Measurements from ENCODE around the gene SEPTIN2.
"Not testable (repeated sequence)": the region's sequence is repeated elsewhere in the genome, so short reads cannot be mapped to it uniquely, and the experiment has no call there.

SEPTIN2 gene

DNA sequence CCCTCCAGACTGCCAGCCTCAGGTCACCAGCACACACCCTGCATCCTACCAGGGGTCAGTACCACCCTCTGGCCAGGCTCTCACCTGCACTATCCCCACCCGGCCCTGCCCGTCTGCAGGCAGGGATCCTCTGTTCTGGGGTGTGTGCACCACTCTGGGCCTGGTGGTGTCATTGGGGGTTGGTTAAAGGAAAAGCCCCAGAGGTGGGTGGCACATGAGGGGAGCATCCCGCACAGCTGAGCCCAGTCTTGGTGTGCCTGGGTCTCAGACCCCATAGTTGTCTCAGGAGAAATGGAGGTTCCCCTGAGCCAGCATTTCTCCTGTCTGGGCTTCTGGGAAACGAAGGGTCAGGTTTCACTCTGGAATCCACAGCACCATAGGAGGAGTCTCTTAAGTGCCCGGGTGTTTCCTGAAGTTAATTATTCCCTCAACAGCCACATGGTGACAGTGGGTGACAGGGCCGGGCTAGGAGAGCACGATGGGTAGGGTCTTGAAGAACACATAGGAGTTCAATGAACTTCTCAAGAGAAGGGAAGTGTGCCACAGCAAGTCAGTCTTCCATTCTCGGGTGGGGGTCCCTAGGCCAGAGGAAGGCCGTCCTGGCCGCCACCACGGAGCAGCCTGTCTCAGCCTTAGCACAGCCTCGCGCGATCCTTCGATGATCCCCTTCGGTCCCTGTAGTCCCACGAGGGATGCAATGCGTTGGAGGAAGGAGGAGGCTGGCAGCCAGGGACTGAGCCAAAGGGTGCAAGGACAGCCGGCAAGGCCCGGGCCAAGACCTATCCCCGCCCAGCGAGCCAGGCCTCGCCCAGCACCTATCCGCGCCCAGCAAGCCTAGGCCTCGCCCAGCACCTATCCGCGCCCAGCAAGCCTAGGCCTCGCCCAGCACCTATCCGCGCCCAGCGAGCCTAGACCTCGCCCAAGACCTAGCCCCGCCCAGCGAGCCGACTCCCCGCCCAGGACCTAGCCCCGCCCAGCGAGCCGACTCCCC lies 39.2 kb downstream of the SEPTIN2 start:
- peak; percentile 62 for DNase-seq

DNA sequence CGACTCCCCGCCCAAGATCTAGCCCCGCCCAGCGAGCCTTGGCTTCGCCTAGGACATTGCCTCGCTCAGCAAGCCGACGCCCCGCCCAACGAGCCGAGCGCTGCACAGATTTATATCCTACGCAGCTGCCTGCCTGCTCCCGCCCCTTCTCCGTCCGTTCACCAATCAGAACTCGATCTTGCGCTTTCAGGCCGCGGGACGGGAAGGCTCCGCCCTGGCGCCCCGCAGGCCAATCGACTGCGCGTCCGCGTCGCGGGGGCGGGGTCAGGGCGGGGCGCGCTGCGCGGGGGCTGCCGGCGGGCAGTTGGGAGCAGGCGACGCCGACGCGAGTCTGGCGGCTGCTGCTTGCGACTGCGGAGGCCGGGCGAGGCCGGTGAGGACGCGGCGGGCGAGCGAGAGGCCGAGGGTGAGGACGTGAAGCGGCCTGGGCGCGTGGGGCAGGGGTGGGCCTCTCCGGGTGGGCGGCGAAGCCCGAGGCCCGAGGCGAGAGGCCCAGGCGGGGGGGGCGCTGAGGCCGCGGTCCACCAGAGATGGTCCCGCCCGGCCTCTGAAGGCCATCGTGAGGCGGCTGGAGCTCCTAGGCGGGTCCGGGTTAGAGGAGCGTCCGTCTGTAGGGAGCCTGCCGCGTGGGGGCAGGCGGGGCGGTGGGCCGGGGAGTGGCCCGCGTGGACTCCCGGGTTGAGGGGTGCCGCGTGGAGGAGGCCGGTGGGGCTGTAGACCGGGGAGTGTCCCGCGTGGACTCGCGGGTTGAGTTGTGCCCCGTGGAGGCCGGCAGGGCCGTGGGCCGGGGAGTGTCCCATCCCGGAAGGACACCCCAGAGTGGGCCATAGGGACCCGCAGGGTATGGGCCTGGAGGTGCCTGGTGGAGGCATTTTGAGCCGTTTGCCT lies 40.5 kb downstream of the SEPTIN2 start, which contains the start of gene FARP2:
FARP2 (plus strand) TSS at position 303 of the 888 bp plus-strand sequence. CDS start 16,823 bp downstream, outside the sequence.
- DNase-seq: peak; percentile 93

DNA sequence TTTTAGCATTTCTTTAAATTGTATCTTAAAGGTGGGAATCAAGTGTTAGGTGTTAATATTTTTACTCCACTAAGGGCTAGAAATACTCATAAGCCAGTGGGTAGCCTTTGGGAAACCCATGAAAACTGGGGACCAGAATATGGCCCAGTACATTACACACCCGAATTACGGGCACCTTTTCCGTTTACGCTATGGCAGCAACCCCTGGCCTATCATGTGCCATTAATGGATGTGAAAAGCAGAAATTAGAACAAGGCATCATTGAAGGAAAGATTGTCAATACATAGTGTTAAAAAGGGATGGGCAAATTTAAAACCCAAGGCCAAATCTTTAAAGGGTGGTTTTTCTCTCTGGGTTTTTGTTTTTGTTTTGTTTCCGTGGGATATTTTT lies 41.1 kb downstream of the SEPTIN2 start:
- no peak for DNase-seq

DNA sequence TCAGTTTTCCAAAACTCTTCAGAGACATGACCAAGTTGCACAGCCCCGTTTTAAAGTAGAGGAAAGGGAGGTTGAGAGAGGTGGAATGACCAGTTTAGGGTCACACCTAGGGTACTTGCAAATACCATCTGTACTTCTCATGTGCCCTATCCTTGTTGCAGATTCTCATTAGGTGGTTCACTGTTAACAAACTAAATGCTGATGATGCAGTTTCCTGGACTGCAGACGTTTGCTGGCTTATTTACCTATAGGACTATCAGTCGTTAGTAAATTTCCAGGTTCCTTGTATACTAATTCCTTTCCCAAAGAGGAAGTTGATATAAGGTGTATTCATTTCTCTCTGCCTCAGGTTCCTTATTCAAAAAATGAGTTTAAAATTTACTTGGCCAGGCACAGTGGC lies 41.8 kb downstream of the SEPTIN2 start:
- no peak for DNase-seq

DNA sequence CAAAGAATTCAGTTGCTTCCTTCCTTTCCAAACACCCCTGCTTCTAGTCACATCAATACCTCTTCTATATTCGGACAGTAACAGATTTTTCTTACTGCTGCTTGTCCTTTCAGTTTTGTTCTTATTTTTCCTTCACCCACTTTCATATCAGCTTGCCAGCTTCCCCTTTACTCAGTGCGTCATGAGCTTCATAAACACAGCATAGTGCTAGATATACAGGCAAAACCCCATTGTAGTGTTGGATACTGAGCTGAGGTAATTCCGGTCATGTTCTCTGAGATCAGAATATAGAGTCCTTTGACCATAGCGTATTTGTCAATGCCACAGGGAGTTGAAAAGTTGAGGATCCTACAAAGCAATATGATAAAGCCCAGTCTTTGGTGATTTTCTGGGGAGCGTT lies 42.7 kb downstream of the SEPTIN2 start:
- DNase-seq: no peak

DNA sequence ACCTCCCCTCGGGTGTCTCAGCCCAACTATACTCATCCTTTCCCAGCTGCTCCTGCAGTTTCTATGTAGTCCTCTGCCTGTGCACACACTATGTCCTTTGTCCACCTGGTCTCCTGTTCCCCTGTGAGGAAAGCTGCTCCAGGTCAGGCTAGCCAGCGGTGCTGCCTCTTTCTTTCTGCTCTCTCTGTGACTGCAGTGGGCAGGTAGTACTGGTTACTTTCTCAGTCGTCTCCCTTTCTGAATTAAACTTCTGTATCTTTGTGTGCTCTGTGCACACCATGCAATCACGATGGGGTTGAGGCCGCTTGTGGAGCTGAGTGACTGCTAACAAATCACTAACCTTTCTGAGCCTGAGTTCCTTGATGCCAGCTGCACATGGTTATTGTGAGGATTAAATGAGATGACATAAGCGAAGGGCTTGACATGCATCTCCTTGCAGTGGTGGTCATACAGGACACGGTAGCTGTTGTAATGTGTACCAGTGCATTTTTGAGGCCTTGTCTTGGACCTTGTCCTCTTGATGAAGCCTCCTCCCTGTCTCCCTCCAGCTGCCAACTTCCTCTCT lies 43.8 kb downstream of the SEPTIN2 start:
- DNase-seq: no peak

DNA sequence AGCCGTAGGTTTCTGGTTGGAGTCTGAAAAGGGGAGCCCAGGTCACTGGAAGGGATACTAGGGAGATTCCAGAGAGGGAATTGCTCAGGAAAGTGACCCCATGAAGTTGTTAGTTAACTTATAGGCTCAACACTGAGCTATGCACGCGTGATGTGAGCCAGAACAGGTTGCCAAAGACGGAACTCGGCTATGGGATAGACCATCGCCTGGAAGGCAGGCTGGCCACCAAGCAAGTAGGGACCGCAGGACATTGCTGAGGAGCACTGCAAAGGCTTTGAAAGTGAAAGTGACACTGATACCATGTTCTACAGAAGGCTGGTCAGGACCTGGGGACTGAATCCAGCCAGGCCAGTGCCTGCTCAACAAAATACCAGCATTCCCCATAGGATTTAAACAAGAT lies 47.7 kb downstream of the SEPTIN2 start:
- DNase-seq: no peak

DNA sequence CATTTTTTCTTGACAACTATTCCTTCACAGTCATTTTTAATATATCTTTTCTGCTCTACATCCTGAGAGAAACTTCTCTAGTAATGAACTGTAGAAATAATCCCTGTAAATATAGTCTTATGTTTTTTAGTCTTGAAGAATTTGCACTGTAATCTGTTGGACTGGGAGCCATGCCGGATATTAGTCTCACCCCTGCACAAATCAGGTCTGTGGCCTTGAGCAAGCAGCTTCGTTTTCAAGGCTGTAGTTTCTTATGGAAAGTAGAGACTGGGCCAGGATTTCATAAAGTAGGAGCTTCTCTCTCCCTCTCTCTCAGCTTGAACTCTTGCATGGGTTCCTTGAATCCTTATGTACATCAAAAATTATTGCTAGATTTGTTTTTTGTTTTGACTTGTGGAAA lies 49.1 kb downstream of the SEPTIN2 start:
- no peak for DNase-seq

DNA sequence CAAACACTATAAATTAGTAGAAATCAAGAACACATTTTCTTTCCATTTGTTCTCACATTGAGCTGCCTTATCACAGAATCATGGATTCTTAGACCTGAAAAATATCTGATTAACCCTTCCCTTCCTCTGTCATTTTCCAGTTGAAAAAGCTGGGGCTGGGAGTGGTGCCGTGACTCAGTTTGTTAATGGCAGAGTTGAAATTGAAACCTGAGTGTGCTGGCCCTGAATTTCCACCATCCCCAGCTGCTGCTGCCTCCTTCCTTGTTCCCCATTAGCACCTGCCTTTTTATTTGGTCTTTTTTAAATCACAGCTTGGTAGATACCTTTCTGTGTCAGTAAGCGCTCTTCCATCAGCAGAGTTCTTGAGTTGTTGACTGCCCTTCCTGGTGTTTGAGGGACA lies 51.0 kb downstream of the SEPTIN2 start:
- no peak for DNase-seq

DNA sequence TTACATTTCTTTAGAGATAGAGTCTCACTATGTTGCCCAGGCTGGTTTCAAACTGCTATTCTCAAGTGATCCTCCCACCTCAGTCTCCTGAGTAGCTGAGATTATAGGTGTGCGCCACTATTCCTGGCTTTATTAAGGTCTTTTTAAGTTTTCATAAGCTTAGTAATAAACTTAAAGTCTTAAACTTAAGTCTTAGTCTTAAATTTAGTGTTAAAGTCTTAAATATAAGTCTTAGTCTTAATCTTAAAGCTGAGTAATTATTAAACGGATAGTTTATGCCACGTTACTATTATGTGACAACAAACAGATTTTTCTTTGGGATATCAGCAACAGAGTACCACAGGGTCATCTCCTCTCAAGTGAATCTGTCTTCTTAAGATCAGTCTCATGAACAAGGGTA lies 52.9 kb downstream of the SEPTIN2 start:
- DNase-seq: no peak

DNA sequence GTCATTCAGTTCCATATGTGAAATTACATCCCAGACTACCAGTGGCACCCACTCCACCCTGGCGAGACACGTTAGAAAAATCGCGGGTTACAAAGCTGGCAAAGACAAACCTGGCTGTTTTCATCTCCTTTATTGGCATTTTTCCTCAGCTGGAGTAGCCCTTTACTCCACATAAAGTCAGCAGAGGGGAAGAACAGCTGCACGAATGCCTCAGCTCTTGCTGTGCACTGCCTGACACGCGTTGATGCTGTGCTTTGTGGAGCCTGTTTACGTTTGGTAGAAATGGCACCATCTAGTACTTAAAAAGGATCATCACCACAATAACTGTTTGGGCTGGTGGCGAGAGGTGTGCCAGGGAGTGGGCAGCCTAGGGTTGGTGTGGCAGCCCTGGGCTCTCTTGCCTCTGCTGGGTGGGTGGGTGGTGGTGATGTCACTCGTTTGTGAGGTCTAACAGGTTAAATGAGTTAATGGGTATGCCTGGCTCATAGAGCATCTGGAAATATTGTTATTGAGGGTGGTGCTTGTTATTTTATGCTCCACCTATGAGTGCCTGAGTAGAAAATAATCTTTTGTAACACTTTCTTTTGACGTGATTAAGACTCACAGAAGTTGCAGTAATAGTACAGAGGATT lies 56.8 kb downstream of the SEPTIN2 start:
- DNase-seq: no peak

DNA sequence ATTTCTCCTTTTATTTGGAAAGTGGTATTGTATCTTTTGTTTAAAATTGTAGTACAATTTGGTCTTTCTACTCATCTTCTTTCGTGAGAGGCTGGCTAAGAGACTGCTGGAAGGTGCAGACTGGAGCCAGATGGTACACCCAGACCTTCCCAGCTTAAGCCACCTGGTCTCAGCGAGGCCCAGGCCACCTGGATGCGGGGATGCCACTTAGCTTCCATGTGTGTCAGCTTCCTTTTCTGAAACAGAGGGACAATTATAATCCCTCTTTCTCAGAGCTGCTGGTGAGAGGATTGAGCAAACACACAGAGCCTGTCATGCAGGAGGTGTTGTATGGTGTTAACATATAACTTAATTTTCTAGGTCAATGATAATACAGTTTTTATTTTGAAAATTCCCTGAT lies 57.7 kb downstream of the SEPTIN2 start:
- no peak for DNase-seq

DNA sequence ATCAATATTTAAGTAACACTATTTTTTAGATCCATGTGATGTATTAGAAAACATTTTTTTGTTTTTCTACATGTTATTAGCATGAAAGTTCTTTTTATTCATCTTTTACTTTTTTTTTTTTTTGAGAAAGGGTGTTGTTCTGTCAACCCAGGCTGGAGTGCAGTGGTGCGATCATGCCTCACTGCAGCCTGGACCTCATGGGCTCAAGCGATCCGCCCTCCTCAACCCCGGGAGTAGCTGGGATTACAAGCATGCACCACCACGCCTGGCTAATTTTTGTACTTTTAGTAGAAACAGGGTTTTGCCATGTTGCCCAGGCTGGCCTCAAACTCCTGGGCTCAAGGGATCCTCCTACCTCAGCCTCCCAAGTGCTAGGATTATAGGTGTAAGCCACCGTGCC lies 58.2 kb downstream of the SEPTIN2 start:
- not testable (repeated sequence) for DNase-seq

DNA sequence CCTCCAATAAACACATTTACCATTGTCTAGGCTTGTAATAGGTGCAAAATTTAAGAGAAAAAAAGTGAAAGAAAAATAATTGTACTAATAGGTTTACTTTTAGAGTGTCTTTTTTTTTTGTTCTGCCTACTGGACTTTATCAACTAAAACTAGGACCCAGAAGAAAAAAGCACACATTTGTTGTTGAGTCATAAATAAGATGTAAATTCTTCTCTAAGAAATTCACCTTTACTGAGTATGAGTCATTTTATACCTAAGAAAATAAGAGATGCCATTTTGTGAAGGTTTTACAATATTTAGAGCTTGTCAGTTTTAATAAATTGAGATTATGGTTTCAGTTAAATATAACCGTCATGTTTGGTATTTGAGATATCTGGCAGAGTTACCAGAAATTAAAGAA lies 59.6 kb downstream of the SEPTIN2 start:
- DNase-seq: no peak

DNA sequence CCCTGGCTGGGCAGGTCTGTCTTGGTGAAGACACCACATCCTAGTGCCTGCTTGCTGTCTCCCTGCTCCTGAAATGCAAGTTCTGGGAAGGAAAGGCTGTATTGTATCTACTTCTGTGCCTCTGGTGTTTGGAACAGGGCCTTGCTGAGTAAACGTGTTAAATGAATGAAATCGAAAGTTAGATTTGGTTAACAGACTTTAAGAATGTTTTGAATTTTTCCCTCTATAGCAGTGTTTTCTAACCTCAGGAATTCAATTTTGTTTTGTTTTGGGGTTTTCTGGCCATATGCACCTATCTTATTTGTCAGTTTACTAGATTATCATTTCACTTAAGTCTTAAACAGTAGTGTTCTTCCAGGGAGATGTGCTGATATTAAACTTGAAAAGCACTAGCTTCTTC lies 61.1 kb downstream of the SEPTIN2 start:
- DNase-seq: no peak

DNA sequence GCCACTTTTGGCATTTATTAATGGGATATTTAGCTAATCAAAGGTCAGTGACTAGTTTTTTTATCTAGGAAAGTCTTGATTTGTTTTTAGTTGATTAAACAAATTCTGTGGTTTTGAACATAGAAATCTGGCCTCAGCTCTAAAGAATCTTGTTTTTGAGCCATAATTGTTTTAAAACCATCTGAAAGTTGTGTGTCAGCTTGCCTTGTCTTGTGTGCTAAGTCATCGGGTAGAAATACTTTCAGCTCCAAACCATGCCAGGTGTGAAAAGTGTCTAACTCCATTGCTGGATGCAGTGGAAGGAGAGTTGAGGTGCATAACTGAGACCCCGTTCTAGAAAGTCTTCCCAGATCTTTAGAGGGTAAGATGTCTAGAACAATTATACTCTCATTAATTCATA lies 63.1 kb downstream of the SEPTIN2 start:
- no peak for DNase-seq

DNA sequence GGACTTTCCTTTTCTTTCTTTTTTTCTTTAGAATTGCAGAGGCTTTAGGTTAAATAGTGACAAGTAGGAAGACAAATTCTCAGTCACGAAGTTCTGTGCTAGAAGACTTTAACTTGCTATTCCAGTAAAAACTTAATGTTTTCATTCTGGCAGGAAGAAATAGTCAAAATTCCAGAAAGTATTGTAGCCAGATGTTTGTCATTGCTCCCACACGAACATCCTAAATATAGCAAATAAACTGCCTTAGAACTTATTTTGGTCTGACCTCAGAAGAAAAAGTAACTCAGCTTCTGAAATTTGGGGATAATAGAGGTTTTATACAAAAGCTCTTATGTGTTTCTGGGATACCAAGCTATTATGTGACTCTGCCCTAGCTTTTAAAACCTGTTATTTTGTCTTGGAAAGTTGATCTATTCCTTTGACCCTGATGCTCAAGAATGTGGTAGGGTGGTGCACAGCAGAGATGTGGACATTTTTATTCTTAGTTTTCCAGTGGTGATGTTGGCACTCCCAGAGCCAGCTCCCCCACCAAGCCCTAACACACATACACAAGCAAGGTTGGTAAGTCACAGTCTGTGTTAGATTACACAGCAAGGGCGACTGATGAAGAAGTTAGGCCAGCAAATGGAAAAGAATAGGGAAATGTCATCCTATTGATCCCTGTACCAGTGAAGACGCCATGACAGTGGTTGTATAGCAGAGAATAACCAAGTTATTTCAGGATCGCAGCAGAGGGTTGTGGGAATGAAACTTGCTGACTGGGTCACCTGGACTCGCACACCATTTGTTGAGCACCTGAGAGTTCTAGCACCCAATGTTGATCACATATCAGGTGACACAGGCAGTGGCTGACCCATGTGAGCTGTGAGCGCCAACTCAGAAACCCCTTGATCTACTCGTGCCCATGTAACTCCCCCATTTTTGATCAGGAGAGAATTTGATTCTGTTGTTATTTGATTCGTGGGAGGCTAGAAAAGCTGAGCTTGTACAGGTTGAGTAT lies 64.1 kb downstream of the SEPTIN2 start:
- no peak for DNase-seq

DNA sequence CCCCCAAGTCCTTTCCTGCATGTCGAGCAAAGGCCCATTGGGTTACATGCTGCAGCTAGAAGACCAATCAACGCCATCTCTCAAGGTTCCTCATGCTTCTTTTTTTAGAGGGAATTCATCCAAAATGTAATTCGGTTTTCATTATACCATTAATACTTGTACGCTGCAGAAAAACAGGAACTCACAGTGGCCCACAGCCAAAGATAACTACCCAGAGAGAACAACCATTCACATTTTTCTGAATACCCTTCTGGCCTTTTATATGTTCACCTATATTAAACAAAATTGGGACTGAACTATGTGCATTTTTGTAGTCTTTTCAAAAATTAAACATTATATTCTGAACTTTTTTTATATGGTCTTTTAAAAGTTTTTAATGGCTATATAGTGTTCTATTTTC lies 66.1 kb downstream of the SEPTIN2 start:
- no peak for DNase-seq

DNA sequence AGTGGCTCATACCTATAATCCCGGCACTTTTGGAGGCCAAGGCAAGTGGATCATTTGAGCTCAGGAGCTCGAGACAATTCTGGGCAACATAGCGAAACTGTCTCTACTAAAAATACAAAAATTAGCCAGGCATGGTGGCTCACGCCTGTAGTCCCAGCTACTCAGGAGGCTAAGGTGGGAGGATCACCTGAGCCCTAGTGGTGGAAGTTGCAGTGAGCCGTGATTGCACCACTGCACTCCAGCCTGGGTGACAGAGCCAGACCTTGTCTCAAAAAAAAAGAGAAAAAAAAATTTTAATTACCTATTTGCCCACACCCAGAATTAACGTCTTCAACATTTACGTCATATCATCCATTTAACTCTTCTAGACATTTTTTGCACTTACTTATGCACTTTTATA lies 69.7 kb downstream of the SEPTIN2 start:
- DNase-seq: not testable (repeated sequence)

DNA sequence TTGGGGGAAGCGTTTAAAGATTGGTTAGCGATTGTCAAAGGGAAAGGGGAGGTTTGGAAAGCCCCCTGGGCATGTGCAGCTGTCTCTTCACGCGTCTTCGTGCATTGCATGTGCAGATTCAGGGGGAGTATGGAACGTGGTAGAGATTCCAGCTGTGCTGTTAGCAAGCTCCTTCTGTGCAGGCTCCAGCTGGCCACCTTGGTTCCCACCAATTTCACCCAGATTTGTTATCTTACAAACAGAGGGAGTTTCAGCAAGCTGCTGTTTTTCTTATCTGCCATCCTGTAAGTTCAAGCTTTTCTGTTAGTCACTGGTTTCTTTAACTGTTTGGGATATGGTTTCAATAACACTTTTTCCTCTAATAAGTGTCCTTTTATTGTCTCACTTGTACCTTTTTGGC lies 70.8 kb downstream of the SEPTIN2 start:
- peak; percentile 31 for DNase-seq

DNA sequence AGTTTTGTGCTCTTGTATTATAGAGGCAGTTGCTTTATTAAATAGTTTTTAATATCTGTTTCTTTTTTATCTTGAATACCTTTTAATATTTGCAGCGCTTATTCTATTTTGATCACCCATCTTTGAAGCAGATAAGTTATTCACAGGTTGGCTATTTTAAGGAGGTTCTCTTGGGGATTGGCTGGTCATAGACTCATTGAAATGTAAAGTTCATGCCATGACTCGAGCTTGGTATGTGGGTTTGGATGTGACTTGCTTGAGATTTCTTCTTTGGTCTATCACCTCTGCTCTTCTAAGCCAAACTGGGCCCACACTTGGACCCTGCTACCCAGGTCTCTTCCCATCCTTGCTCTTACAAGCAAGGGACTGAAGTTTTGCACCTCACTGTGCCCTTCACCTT lies 74.0 kb downstream of the SEPTIN2 start:
- no peak for DNase-seq

Data from retina (tissue), 1 donor.